ENCODE results near the gene MPRIP.

GRCh38 chr17:17228521-17229279 is 186.4 kb downstream of the MPRIP start:
- TF ChIP-seq POLR2AphosphoS5 (IDR thresholded peaks at IDR 0.05): no peak
- TF ChIP-seq CTCF (IDR thresholded peaks at IDR 0.05): no peak

Data from sigmoid colon (tissue), 4 donors.